GM20000 (cell line): ENCODE results near the gene GRID1.

Experiments used
- DNase-seq: peaks from one replicate; pipeline ENCODE4 v3.0.0; 2012; ENCODE audit warnings: low spot score
- TF ChIP-seq, protein P1 (sequence below): IDR thresholded peaks from 2 replicates; pipeline ENCODE4 v1.5.1; 2012; ENCODE audit warnings: mild to moderate bottlenecking, control low read depth; ENCODE audit errors: extremely low read depth, missing control alignments

GRID1 gene

DNA sequence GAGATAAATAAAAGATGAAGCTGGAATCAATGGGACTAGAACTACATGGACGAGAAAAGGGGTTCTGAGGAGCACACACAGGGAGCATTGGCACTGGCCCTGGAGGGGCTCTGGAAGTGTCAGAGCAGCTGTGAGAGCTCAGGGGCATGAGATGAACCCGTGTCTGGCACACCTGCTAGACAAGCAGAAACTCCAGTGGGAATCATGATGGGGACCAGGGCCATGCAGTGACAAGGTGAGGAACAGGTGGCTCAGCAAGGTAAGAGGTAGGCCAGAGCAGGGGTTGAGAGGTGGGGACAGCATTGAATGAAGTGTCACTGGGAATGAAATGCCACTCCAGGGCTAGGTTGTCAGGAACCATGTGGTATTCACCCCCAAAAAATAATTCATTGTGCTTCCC, 588.5 kb downstream of the GRID1 start:
- TF ChIP-seq, protein P1, sequence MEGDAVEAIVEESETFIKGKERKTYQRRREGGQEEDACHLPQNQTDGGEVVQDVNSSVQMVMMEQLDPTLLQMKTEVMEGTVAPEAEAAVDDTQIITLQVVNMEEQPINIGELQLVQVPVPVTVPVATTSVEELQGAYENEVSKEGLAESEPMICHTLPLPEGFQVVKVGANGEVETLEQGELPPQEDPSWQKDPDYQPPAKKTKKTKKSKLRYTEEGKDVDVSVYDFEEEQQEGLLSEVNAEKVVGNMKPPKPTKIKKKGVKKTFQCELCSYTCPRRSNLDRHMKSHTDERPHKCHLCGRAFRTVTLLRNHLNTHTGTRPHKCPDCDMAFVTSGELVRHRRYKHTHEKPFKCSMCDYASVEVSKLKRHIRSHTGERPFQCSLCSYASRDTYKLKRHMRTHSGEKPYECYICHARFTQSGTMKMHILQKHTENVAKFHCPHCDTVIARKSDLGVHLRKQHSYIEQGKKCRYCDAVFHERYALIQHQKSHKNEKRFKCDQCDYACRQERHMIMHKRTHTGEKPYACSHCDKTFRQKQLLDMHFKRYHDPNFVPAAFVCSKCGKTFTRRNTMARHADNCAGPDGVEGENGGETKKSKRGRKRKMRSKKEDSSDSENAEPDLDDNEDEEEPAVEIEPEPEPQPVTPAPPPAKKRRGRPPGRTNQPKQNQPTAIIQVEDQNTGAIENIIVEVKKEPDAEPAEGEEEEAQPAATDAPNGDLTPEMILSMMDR, result no peak
- no peak for DNase-seq

DNA sequence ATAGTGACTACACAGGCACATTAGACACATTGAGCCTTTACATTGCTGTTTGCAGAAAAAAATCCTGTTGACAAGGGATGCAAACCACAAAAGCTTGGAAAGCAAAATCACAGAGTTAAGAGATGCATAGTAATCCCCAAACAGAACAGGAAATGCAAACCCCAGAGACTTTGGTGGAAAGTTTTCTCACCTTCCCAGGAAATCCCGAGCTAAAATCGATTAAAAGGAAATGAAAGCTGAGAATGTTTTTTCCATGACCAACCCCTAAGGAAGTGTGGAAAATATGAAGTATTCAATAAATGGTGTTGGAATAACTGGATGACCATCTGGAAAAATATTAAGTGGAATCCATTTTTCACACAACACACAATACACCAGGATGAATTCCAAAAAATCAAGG, 598.7 kb downstream of the GRID1 start:
- no peak for DNase-seq
- TF ChIP-seq, protein P1, result no peak

DNA sequence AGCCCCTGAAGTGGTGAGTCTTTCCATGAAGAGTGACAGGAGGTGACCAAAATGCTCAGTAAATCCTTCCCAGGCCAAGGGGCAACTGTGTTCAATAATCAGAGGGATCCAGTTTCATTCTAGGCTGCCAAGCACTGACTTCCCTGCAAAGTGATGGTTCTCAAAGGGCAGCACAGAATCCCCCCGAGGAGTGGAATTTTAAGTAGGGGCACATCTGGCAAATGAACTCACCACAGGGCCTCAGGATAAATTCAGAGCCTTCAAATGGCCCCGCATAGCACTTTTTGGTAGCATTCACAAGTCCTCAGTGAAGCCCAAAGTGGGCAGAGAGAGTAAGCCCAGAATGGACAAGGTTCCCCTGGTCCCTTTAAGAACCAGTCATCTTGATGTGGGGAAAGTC, 602.5 kb downstream of the GRID1 start:
- DNase-seq, result no peak
- TF ChIP-seq, protein P1, result no peak

DNA sequence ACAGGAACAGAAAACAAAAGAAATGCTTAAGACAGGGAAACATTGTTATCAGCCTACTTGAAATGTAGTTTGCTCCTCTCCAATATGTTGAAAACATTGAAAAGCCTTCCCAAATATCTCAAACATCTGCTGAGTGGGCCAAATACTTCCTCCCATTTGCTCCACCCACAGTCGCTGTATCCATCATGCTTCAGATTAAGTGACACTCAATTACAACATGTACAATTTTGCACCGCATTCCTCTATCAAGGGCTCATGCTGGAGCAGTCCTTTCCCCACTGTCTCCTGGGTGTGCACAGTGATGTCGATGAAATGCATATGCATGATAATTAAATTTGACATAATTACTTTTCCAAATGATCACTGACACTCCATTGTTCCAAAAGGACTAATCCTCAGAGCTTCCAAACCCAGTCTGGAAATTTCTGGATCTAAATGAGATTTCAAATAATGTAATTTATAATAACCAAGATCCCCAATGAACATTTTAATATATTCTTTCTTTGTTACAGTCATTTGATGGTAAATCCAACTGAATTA, 604.6 kb downstream of the GRID1 start:
- TF ChIP-seq, protein P1, result no peak
- no peak for DNase-seq

DNA sequence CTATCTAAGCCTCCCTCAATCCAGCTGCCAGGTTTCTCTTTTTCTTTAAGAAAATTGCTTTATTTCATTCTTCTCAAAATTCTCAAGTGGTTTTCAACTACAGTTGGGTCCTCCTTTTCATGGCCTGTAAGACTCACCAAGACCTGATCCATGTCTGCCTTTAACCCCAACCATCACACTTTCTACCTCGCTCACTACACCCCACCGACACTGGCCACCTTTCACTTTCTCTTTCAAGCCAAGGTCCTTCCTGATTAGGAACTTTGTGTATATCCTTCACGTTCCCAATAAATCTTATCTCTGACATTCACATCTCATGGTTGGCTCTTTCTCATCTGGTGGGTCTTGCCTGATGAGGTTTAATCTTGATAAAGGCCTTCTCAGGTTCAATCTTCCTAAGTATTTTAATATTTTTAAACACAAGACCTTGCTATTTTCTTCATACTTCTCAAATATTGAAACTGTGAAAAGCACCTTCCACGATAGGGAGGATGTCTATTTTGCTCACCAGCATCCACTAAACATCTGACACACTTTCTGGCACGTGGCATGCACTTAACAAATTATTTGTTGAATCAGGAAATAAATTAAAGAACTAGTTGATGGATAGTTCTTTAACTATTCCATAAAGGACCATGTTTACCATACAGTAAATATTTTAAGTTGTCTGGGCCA, 624.8 kb downstream of the GRID1 start:
- peak; percentile 62 for DNase-seq
- TF ChIP-seq, protein P1, result no peak

DNA sequence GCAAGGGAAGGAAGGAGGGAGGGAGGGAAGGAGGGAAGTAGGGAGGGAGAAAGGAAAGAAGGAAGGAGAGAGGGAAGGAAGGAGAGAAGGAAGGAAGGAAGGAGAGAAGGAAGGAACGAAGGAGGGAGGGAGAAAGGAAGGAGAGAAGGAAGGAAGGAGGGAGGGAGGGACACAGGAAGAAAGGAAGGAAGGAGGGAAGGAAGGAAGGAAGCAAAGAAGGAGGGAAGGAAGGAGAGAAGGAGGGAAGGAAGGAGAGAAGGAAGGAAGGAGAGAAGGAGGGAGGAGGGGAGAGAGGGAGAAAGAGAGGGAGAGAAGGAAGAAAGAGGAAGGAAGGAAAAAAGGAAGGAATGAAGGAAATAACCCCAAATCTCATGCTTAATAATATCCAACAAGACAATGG, 630.6 kb downstream of the GRID1 start:
- TF ChIP-seq, protein P1, result no peak
- DNase-seq, result no peak

DNA sequence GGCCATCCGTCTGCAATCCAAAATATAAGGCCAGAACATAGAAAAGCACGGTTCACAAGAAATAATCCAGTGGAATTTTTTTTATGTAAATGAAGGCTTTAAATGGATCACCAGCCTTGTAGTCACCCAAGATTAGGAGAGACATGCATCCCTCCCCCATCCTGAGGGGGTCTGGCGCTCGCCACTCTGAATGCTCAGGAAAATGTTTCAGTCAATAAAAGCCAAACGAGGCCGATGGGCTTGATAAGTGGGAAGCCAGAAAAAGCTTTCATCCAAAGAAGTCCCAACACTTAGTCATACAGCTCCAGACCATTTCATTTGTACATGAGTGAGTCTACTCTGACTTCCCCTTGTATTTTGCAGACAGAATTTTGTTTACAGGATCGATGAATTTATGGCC, 631.8 kb downstream of the GRID1 start:
- no peak for DNase-seq
- TF ChIP-seq, protein P1, result no peak
